ENCODE data around the gene LZTS3.
"Not testable (repeated sequence)": the region's sequence is repeated elsewhere in the genome, so short reads cannot be mapped to it uniquely, and the experiment has no call there.

The LZTS3 gene

DNA sequence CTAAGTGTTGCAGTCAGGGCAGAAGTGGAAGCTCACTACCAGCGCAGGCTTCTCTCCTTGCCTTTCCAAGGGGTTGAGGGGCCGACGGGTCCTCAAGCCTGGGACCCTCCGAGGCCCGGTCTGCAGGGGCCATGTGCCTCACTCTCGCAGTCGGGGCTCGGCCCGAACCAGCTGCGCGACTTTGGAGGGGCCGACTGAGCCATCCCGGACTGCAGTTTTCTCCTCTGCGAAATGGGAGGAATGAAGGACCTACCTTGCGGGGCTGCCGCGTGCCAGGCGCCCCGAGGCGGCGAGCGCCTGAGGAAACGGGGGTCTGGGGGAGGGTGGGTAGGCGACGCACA, 5.6 kb downstream of the LZTS3 start:
- DNase-seq (ENCODE audit: low read depth, low spot score): no peak

DNA sequence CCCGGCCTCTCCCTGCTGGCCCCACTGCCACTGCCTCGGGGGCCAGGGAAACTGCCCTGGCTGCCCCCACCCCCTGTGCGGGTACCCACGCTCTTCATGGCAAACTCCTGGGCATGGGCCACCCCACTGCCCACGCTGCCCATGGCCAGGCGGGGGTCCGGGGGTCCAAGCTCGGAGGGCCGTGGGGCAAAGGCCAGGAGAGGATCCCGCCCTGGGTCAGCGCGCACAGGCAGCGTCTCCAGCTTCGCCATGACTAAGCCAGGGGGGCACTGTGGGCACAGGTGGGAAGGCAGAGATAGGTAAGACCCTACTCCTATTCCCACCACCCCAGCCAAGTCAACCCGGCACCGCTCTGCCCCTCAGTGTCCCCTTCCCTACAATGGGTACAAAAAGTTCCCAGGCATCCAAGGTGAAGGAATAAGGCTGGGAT, 6.4 kb downstream of the LZTS3 start:
- DNase-seq (ENCODE audit: low read depth, low spot score): no peak

DNA sequence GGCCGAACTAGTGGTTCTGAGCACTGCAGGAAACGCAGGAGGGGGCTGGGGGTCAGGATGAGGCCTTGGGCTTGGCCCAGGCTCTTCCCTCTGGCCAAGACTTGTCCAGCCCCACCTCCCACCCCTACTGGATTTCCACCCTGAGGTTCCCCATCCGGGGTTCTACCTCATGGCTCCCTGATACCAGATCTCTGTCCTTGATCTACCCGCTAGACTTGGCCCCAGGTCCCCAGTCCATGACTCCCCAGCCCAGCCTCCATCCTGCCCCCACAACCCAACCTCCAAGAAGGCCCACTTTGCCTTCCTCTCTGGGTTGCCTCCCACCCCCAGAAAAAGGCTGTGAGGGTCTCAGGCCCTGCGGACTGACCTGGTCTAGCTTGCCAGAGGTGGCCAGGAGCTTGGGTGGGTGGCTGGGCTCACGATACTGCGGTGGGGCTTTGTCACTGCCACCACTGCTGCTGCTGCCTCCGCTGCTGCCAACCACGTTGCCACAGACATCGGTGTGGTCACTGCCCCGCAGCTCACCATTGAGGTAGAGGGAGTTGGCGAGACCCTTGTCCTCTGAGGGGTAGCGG, 6.9 kb downstream of the LZTS3 start:
- no peak for DNase-seq (ENCODE audit: low read depth, low spot score)

DNA sequence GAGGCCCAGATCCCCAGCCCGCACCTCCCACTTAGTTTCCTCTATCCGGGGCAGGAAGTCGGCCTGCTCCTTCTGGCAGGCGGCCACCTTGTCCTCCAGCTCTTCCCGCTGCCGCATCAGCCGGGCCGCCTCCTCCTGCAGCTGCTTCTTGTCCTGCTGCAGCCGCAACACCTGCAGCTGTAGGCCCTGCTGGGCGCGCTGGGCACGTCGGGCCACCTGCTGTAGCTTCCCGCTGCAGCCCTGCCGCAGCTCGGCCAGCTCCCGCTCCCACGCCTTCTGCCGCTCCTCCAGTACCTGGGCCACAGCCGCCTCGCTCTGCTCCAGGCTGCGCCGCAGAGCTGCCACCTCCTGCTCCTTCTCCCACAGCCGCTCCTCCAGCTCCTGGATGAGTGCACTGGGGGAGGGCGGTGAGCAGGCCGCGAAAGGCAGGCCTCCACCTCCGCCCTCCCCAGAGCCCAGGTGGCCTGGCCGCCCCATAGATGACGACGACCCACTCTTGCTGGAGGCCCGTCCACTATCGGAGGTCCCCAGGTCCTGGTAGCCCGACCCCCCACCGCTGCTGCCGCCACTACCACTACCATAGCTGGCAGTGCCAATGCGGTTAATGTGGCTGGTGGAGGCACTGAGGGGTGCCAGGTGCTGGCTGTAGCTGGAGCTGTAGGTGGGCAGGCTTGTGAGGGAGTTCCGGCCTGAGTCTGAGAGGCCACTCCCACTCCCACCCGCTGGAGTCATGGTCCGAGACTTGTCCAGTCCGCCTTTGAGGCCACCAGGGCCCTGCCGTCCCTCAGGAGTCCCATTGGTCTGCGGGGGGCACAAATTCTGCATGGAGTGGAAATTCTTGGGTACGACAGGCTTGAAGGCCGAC, 7.6 kb downstream of the LZTS3 start:
- no peak for DNase-seq (ENCODE audit: low read depth, low spot score)

DNA sequence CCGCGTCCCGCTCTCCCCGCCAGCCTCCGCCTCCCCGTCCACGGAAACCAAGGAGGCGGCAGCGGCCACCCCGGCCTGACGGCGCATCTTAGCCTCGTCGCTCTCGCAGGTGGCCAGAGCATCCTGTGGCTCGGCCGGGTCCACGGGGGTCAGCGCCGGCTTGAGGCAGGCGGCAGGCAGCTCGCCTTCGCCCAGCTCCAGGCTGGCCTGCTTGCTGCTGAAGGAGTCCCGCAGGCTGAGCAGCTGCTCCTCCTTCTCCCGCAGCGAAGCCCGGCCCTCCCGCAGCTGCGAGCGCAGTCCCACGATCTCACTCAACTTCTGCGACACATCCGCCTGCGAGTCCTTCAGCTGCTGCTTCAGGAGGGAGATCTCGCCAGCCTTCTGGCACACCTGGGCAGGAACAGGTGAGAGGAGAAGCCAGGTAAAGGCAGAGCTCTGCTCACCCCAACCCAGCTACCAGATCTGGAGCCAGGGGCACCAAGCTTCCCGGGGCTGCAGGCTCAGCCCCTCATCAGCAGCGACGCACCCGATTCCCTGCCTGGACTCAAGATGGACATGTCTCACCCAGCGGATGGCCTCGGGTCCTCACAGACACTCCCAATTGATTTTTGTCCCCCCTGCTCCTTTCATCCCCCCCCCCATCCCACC, 8.5 kb downstream of the LZTS3 start:
- no peak for DNase-seq (ENCODE audit: low read depth, low spot score)

DNA sequence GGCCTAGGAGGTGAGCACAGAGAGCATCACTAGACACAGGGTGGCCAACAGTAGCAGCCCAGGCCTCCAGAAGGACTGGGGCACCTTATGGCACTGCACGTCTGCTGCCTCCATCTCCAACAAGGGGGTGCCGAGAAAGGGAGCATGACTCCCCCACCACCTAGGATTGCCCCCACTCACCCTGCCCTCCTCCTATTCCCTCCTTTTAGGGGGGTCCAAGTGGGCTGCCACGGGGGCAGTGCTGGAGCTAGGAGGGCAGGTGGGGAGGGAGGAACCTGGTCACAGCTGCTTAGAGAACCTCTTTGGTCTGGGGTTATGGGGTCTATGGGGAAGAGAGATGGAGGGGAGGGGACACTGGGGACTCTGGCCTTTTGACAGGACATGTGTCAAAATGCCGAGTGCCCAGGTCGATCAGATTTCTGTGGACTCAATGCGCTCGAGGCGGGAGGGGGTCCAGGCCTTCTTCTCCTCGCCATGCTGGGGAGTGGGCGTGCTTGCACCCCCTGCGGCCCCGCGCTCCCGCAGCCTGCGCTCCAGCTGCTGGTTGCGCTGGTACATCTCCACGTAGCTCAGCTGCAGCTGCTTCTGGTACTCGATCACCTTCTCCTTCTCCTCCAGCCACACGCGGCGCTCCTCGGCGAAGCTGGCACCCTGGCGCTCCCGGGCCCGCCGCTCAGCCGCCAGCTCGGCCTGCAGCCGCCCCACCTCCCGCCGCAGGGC, 9.1 kb downstream of the LZTS3 start:
- no peak for DNase-seq (ENCODE audit: low read depth, low spot score)

DNA sequence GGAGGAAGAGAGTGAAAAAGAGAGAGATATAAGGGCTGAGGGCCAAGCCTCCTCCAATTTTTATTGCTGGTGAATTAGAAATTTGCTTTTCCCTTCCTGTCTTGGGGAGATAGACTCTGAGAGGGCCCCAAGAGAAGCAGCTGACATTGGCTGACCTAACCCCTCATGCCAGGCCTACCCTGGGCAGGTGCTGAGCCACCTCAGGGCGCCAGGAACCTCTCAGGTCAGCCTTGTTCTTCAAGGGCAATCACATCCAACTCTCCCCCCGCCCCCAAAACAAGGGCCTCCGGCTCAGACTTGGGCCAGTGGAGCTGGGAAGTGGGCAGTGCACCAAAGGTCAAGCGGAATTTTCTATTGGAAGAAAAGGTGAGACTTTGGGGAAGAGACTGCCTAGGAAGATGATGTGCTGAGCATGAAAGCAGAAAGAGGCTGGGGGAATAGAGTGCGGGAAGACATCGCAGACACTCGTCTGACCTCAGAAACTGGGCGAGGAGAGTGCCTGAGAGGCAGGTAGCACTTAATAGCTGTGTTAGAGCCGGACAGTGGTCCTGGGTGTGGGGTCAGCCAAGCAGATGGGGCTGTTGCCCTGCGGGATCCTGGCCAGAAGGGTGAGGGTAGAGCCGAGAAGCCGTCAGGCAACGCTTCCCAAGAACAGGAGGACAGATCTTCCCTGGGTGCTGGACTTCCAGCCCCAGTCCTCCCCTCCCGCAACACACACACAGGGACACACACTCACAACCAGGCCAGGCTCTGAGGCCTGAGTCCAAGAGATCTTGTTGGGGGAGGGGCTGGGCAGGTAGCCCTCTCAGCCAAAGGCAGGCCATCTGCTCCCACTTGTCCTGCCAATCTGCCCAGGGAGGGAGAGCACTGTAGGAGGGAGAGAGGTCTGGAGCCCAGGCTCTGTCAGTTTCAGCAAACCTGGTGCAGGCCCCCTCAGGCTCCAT, 10.0 kb downstream of the LZTS3 start:
- DNase-seq (ENCODE audit: low read depth, low spot score): no peak

DNA sequence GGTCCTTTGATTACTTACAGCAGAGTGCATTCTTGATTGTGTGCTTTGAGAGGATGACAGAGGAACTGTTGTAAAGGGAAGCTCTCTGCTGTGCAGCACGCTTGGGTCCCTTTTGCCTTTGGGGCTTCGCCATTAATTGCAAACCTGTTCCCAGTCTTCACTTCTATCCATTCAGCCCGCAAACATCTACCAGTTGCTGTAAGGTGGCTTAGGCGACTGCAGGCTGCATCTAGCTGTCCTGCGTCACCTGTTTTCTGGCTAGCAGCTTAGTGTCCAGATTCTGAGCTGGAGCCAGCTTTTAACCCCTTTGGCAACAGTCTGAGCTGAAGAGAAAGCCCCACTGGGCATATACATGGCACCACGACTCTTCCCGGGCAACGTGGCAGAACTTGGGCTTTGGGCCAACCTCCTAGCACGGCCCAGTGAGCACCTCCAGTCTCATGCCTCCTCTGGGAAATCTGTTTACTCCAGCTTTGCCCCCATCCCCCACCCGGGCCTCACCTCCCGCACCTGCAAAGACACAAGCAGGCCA, 11.2 kb downstream of the LZTS3 start:
- DNase-seq (ENCODE audit: low read depth, low spot score): no peak

DNA sequence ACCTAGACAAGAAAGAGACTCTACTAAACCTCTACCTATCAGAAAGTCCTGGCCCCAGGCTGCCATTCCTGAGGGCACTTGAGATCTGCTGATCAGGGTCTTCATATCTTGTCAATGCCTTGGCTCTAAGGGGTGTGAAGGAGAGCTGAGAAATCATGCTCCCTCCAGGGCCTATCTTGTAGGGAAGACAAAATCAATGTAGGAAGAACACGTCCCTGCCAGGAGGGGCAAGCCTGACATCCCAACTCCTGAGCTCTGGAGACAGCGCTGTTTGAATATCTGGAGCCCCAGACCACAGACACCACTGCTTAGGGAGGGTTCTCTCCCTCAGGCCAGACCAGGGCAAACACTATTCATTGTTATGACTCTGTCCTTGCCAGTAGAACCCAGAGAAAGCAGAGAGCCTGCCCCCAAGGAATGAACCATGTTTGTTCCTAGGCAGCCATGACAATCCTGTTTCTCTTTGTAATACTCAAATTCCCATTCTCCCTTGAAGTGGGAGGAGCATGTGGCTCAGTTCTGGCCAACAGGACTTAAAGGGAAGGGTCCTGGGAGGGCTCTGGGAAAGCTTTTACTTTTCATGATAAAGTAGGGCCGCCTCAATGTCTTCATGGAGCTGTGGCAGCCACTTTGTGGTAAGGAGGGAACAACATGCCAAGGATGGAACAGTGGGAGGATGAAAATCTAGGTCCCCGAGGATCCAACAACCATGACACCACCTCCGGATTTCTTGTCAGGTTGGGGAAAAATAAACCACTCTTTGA, 11.9 kb downstream of the LZTS3 start:
- DNase-seq (ENCODE audit: low read depth, low spot score): no peak

DNA sequence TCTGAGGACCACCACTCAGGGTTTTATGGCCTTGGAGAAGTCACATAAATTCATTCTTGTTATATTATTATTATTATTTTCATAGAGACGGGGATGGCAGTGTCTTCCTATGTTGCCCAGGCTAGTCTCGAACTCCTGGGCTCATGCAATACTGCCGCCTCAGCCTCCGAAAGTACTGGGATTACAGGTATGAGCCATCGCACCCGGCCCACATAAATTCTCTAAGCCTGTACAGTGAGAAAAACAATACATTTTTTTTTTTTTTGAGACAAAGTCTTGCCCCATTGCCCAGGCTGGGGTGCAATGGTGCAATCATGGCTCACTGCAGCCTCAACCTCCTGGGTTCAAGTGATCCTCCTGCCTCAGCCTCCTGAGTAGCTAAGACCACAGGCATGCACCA, 12.9 kb downstream of the LZTS3 start:
- no peak for DNase-seq (ENCODE audit: low read depth, low spot score)

DNA sequence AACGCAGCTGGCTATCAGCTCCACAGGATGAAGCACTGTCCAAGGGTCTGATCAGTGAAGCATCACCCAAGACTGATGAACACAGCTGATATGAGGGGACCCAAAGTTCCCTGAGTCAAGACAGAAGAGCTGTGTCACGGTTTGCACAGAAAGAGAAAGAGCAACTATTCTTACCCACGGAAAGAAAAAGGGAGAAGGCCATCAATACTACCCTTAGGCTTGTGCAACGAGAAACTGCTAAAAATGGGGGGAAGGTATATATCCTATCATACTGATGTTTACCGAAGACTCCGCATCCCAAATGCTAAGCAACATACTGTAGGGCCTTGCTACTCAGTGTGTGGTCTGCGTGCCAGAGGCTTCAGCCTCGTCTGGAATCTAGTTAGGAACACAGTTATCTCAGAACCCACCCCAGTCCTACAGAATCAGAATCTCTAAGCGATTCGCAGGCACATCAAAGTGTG, 14.3 kb downstream of the LZTS3 start:
- DNase-seq (ENCODE audit: low read depth, low spot score): no peak

DNA sequence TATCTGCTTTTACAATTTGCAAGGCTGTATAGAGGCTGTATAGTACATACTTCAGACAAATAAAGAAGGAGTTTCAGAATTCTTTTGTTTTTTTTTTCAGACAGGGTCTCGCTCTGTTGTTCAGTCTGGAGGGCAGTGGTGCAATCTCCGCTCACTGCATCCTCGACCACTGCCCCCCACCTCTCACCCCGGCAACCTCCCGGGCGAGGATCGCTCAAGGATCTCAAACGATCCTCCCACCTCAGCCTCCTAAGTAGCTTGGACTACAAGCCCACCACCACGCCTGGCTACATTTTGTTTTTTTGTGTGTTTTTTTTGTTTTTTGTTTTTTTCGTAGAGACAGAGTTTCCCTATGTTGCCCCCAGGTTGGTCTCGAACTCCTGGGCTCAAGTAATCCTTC, 15.5 kb downstream of the LZTS3 start:
- no peak for DNase-seq (ENCODE audit: low read depth, low spot score)

DNA sequence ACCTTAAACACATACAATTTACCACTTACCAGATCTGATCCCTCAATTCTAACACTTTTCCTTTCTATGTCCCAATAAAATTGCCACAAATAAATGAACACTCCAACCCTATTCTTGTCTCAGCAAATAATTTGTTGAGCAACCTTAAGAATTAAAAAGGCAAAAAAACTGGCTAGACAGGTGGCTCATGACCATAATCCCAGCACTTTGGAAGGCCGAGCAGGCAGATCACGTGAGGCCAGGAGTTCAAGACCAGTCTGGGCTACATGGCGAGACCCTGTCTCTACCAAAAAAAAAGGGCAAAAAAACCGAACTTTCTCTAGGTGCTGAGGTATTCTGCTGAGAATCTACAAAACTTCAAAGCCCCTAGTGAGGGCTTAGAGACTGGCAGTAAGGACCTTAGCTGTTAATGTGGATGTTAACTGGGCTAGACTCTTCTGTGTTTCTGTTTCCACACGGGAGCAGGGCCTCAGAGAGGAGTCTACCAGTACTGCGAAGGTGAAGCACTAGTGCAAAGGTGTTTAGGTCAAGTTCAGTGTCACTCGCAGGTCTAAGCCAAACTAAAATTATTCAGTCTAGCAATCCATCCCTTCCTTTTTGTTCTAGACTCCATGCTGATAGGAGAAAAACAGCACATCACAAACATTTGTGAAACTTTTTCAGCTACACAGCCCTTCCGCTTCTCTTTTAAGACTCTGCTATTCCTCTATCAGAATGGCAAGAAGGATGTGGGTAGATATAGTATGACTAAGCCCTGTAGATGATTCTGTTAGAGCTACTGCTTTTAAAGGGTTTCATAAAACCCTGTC, 16.3 kb downstream of the LZTS3 start:
- DNase-seq (ENCODE audit: low read depth, low spot score): no peak

DNA sequence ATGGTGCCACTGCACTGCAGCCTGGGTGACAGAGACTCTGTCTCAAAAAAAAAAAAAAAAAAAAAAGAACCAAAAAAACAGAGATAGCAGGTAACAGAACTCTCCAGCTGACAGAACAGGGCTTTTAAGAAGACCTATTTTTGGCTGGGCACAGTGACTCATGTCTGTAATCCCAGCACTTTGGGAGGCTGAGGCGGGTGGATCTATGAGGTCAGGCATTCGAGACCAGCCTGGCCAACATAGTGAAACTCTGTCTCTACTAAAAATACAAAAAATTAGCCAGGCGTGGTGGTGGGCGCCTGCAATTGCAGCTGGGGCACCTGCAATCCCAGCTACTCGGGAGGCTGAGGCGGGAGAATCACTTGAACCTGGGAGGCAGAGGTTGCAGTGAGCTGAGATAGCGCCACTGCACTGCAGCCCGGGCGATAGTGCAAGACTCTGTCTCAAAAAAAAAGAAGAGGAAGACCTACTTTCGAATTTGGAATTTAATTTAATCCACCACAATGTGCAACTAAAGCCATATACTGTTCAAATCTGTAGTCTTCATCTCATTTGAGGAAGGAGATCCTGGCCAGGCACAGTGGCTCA, 21.2 kb downstream of the LZTS3 start:
- not testable (repeated sequence) for DNase-seq (ENCODE audit: low read depth, low spot score)

DNA sequence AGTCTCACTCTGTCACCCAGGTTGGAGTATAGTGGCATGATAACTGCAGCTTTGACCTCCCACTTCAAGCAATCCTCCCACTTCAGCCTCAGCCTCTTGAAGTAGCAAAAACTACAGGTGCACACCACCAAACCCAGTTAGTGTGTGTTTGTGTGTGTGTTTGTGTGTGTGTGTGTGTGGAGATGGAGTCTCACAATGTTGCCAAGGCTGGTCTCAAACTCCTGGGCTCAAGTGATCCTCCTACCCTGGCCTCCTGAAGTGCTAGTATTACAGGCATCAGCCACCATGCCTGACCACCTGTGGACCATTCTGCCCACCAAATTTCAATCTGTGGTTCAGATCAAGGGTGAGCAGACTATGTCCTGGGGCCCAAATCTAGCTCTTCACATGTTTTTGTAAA, 22.4 kb downstream of the LZTS3 start:
- DNase-seq (ENCODE audit: low read depth, low spot score): no peak

DNA sequence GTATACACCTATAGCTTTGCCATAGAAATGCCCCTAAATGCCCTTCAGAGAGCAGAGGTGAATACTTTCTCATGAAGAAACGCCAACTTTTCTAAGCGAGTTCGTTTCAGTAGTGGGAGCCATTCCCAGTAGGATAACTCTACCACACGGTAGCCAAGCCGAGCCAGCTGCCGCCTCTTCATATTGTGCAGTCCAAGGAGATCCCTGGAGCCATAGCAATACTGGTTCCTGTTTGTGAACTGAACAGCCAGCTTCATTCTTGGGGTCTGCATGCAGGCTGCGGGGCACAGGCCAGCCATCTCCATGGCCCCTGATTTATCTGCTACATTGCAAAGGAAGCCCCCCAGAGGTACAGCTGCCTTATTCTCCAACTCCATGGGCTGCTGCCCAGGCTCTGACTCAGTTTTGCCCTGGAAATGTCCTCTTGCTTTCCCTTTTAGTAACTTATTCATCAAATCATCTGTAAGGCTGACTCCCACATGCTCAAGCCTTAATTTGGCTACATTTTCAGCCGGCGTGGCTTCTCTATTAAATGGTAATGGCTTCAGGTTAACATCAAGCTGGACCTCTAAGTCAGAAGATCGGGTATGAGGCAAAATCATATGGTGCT, 26.5 kb downstream of the LZTS3 start:
- DNase-seq (ENCODE audit: low read depth, low spot score): no peak

DNA sequence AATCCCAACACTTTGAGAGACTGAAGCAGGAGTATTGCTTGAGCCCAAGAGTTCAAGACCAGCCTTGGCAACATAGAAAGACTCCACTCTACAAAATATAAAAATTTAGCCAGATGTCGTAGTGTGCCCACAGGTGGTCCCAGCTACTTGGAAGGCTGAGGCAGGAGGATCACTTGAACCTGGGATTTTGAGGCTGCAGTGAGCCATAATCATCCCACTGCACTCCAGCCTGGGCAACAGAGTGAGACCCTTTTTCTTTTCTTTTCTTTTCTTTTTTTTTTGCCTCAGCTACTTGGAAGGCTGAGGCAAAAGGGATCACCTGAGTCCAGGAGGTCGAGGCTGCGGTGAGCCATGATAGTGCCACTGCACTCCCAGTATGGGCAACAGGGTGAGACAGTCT, 31.6 kb downstream of the LZTS3 start:
- DNase-seq (ENCODE audit: low read depth, low spot score): no peak

DNA sequence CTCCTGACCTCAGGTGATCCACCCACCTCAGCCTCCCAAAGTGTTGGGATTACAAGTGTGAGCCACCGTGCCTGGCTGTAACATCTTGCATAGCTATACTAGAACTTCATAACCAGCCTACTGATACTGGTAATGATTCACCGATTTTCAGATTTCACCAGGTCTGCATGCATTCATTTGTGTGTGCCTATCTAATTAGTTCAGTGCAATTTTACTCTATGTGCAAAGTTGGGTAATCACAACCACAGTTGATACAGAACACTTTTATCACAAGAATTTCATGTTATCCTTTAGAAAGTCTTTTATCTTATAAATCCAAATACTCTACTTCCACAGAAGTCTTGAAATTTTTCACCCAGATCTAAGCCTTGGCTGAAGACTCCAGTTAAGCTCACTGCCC, 35.9 kb downstream of the LZTS3 start:
- no peak for DNase-seq (ENCODE audit: low read depth, low spot score)
